OCI-LY3 (cell line): ENCODE measurements around the gene CDH3.

Source experiments
- EZH2phosphoT487 ChIP-seq: fragments of 200-600 bp; shearing (Covaris generic); IDR thresholded peaks from 2 replicates; pipeline ENCODE4 v1.6.1; 2018; ENCODE audit warnings: antibody characterized with exemption, mixed run types, low read depth
- TF ChIP-seq, protein P1 (sequence below): fragments of 200-600, 300-600 bp; sonication (generic); IDR thresholded peaks from 2 replicates; pipeline ENCODE4 v1.5.1; 2014; ENCODE audit warnings: antibody characterized with exemption, low read length, low read depth

DNA sequence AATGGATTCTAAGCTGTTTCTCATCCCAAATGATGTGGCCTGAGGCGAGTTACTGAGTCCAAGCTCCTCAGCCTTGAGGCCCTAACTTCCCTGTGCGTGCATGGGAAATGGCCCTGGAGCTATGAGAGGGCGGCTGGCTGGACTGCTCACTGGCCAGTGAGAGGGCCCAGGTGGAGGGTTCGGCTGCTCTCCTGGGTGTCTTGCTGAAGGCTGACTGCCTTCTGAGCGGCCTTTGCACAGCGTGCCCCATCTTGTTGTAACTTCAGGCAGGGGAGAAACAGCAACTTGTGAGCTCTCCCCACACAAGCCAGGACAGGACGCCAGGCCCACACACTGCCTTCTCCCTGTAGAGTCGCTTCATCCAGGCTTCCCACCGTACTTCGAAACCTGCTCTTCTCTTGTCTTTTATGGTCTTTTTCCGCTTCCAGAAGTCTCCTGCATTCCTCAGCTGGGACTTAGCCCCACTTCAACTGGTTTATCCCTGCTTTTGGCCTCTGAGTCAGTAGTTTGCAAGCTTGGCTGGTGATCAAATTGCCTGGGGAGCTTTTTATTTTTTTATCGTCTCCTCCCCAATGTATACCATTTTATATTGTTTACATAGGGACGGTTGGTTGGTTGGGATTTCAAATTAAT is 13.3 kb downstream of the CDH3 start:
- TF ChIP-seq, protein P1, sequence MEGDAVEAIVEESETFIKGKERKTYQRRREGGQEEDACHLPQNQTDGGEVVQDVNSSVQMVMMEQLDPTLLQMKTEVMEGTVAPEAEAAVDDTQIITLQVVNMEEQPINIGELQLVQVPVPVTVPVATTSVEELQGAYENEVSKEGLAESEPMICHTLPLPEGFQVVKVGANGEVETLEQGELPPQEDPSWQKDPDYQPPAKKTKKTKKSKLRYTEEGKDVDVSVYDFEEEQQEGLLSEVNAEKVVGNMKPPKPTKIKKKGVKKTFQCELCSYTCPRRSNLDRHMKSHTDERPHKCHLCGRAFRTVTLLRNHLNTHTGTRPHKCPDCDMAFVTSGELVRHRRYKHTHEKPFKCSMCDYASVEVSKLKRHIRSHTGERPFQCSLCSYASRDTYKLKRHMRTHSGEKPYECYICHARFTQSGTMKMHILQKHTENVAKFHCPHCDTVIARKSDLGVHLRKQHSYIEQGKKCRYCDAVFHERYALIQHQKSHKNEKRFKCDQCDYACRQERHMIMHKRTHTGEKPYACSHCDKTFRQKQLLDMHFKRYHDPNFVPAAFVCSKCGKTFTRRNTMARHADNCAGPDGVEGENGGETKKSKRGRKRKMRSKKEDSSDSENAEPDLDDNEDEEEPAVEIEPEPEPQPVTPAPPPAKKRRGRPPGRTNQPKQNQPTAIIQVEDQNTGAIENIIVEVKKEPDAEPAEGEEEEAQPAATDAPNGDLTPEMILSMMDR = no peak
- TF ChIP-seq EZH2phosphoT487 = no peak
